Prostate gland (tissue), 2 donors: ENCODE results near the gene AOPEP.

Experiments used
- CTCF ChIP-seq, 4 experiments: fragments of 200-600 bp in 2 of 4; fragments of 450-650 bp in 2 of 4; sonication (generic) in 2 of 4; IDR thresholded peaks; 1 replicate in 3 of 4; 2 replicates in 1 of 4; pipeline ENCODE4 v1.5.1; 2016 to 2019; ENCODE audit warnings: antibody characterized with exemption in 4 of 4, mild to moderate bottlenecking in 2 of 4, moderate library complexity in 2 of 4
- POLR2AphosphoS5 ChIP-seq: sonication (generic); formaldehyde crosslinking; IDR thresholded peaks from one replicate; pipeline ENCODE4 v1.6.1; 2017; ENCODE audit warnings: antibody characterized with exemption

GRCh38 chr9:94720846-94721549, 5.5 kb upstream of the AOPEP start:
- TF ChIP-seq POLR2AphosphoS5 = no peak
- no peak for TF ChIP-seq CTCF (IDR thresholded peaks at IDR 0.05)
